LNCaP clone FGC (cell line): ENCODE measurements around the gene DIABLO.

Experiments used
- DNase-seq: peaks from one replicate; pipeline ENCODE4 v3.0.0-alpha.2; 2011; ENCODE audit warnings: low read depth
- H3K4me3 ChIP-seq: 2 replicates; pipeline ENCODE4 v1.5.1; 2011; ENCODE audit warnings: mild to moderate bottlenecking, low read depth, low read length, control low read depth
- TF ChIP-seq, protein P1 (sequence below): IDR thresholded peaks from 2 replicates; pipeline ENCODE4 v1.5.1; 2012; ENCODE audit warnings: mild to moderate bottlenecking; ENCODE audit not compliant: control insufficient read depth, insufficient read depth; ENCODE audit errors: extremely low read depth

The DIABLO gene

DNA sequence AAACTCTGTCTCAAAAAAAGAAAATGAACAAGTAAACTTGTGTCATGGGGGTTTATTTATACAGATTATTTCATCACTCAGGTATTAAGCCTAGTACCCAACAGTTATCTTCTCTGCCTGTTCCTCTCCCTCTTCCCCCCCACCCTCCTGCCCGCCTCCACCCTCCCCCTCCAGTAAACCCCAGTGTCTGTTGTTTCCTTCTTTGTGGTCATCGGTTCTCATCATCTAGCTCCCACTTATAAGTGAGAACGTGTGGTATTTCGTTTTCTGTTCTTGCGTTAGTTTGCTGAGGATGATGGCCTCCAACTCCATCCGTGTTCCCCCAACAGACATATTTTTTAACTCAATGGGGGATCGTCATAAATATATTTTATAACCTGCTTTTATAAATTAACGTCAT, 64.2 kb downstream of the DIABLO start:
- TF ChIP-seq, protein P1, sequence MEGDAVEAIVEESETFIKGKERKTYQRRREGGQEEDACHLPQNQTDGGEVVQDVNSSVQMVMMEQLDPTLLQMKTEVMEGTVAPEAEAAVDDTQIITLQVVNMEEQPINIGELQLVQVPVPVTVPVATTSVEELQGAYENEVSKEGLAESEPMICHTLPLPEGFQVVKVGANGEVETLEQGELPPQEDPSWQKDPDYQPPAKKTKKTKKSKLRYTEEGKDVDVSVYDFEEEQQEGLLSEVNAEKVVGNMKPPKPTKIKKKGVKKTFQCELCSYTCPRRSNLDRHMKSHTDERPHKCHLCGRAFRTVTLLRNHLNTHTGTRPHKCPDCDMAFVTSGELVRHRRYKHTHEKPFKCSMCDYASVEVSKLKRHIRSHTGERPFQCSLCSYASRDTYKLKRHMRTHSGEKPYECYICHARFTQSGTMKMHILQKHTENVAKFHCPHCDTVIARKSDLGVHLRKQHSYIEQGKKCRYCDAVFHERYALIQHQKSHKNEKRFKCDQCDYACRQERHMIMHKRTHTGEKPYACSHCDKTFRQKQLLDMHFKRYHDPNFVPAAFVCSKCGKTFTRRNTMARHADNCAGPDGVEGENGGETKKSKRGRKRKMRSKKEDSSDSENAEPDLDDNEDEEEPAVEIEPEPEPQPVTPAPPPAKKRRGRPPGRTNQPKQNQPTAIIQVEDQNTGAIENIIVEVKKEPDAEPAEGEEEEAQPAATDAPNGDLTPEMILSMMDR = no peak
- no peak for DNase-seq
- H3K4me3 ChIP-seq = no peak overlapping the region

GRCh38 chr12:122160761-122161160, 65.1 kb downstream of the DIABLO start:
- no peak overlapping the region for H3K4me3 ChIP-seq
- DNase-seq = no peak
- TF ChIP-seq, protein P1 = no peak

GRCh38 chr12:122159882-122160281, 66.0 kb downstream of the DIABLO start:
- no peak for DNase-seq
- H3K4me3 ChIP-seq = no peak overlapping the region
- TF ChIP-seq, protein P1 = 0 out of 2 replicates have a peak, but pooled peaks have one; percentile 3

- DNase-seq = no peak
- H3K4me3 ChIP-seq = no peak overlapping the region
- TF ChIP-seq, protein P1 = no peak
These were observed 67.1 kb downstream of the DIABLO start for GRCh38 chr12:122158700-122159285.
